ENCODE measurements around the gene SELENOM. TPM values are rescaled to one million over a fixed set of nuclear protein-coding genes. Genes with fewer than 3 reads are reported as not detected.
"Not testable (repeated sequence)": the region's sequence is repeated elsewhere in the genome, so short reads cannot be mapped to it uniquely, and the experiment has no call there.

Gene SELENOM
- total RNA-seq, 2 donors from 2014 or later, result 4.5 to 20.4 TPM

- Mint-ChIP-seq H3K4me1 (peaks cover 6% of the 10 kb centered on the region), H3K4me3 (peak overlapping the region; percentile 93), H3K36me3 (ENCODE audit: low read depth) (no peaks in the 10 kb centered on the region), H3K27ac (peak overlapping the region; percentile 93), H3K27me3 (no peaks in the 10 kb centered on the region), H3K9me3 (no peaks in the 10 kb centered on the region)
- no peak for ATAC-seq (replicated peaks)
Observed at GRCh38 chr22:31106001-31106571, 1.3 kb downstream of the SELENOM start.

GRCh38 chr22:31105282-31105929 is 2.0 kb downstream of the SELENOM start:
- H3K27ac Mint-ChIP-seq, result no peak overlapping the region
- no peak overlapping the region for H3K4me3 Mint-ChIP-seq
- no peak for ATAC-seq (replicated peaks)
- H3K4me1 Mint-ChIP-seq, result peaks cover 6% of the 10 kb centered on the region
- H3K36me3 Mint-ChIP-seq (ENCODE audit: low read depth), result no peaks in the 10 kb centered on the region
- H3K27me3 Mint-ChIP-seq, result no peaks in the 10 kb centered on the region
- H3K9me3 Mint-ChIP-seq, result no peaks in the 10 kb centered on the region

- Mint-ChIP-seq H3K27me3 (no peaks in the 10 kb centered on the region), H3K4me1 (peaks cover 6% of the 10 kb centered on the region), H3K9me3 (no peaks in the 10 kb centered on the region), H3K27ac (no peak overlapping the region), H3K36me3 (ENCODE audit: low read depth) (no peaks in the 10 kb centered on the region), H3K4me3 (no peak overlapping the region)
- ATAC-seq (replicated peaks), result no peak
Observed at GRCh38 chr22:31104869-31105268, 2.5 kb downstream of the SELENOM start.

GRCh38 chr22:31103899-31104694 is 3.3 kb downstream of the SELENOM start:
- ATAC-seq (replicated peaks), result no peak
- H3K36me3 Mint-ChIP-seq (ENCODE audit: low read depth), result no peaks in the 10 kb centered on the region
- H3K4me3 Mint-ChIP-seq, result no peak overlapping the region
- peaks cover 6% of the 10 kb centered on the region for H3K4me1 Mint-ChIP-seq
- no peak overlapping the region for H3K27ac Mint-ChIP-seq
- H3K27me3 Mint-ChIP-seq, result no peaks in the 10 kb centered on the region
- no peaks in the 10 kb centered on the region for H3K9me3 Mint-ChIP-seq

GRCh38 chr22:31103111-31103510 is 4.3 kb downstream of the SELENOM start:
- H3K9me3 Mint-ChIP-seq, result no peaks in the 10 kb centered on the region
- H3K36me3 Mint-ChIP-seq (ENCODE audit: low read depth), result no peaks in the 10 kb centered on the region
- ATAC-seq (replicated peaks), result no peak
- H3K4me1 Mint-ChIP-seq, result peaks cover 6% of the 10 kb centered on the region
- H3K4me3 Mint-ChIP-seq, result no peak overlapping the region
- H3K27me3 Mint-ChIP-seq, result no peaks in the 10 kb centered on the region
- no peak overlapping the region for H3K27ac Mint-ChIP-seq

GRCh38 chr22:31102441-31103081 is 4.8 kb downstream of the SELENOM start:
- Mint-ChIP-seq H3K27me3 (no peaks in the 10 kb centered on the region), H3K27ac (no peak overlapping the region)

GRCh38 chr22:31100762-31101525 is 6.4 kb downstream of the SELENOM start:
- ATAC-seq (replicated peaks), result no peak
- Mint-ChIP-seq H3K9me3 (no peaks in the 10 kb centered on the region), H3K4me1 (no peaks in the 10 kb centered on the region), H3K27ac (peak overlapping the region; percentile 35), H3K4me3 (no peak overlapping the region), H3K36me3 (ENCODE audit: low read depth) (no peaks in the 10 kb centered on the region), H3K27me3 (no peaks in the 10 kb centered on the region)

More at GRCh38 chr22:31102441-31103081, 4.8 kb downstream of the SELENOM start:
- Mint-ChIP-seq H3K4me3 (no peak overlapping the region), H3K4me1 (peaks cover 1% of the 10 kb centered on the region), H3K9me3 (no peaks in the 10 kb centered on the region), H3K36me3 (ENCODE audit: low read depth) (no peaks in the 10 kb centered on the region)
- no peak for ATAC-seq (replicated peaks)

- H3K4me1 Mint-ChIP-seq, result no peaks in the 10 kb centered on the region
- no peaks in the 10 kb centered on the region for H3K27me3 Mint-ChIP-seq
- no peak for ATAC-seq (replicated peaks)
- no peaks in the 10 kb centered on the region for H3K36me3 Mint-ChIP-seq (ENCODE audit: low read depth)
- H3K27ac Mint-ChIP-seq, result no peak overlapping the region
- H3K9me3 Mint-ChIP-seq, result no peaks in the 10 kb centered on the region
- no peak overlapping the region for H3K4me3 Mint-ChIP-seq
Observed at GRCh38 chr22:31099841-31100761, 7.3 kb downstream of the SELENOM start.

- H3K4me1 Mint-ChIP-seq, result no peaks in the 10 kb centered on the region
- ATAC-seq (replicated peaks), result no peak
- no peaks in the 10 kb centered on the region for H3K36me3 Mint-ChIP-seq (ENCODE audit: low read depth)
- H3K4me3 Mint-ChIP-seq, result no peak overlapping the region
- H3K9me3 Mint-ChIP-seq, result no peaks in the 10 kb centered on the region
- H3K27ac Mint-ChIP-seq, result no peak overlapping the region
- no peaks in the 10 kb centered on the region for H3K27me3 Mint-ChIP-seq
Observed at GRCh38 chr22:31099386-31099785, 8.0 kb downstream of the SELENOM start.

GRCh38 chr22:31098632-31099110 is 8.7 kb downstream of the SELENOM start:
- H3K4me1 Mint-ChIP-seq, result no peaks in the 10 kb centered on the region
- no peaks in the 10 kb centered on the region for H3K36me3 Mint-ChIP-seq (ENCODE audit: low read depth)
- no peaks in the 10 kb centered on the region for H3K9me3 Mint-ChIP-seq
- no peak overlapping the region for H3K4me3 Mint-ChIP-seq
- no peaks in the 10 kb centered on the region for H3K27me3 Mint-ChIP-seq
- ATAC-seq (replicated peaks), result no peak
- H3K27ac Mint-ChIP-seq, result no peak overlapping the region

GRCh38 chr22:31097941-31098631 is 9.3 kb downstream of the SELENOM start:
- H3K27me3 Mint-ChIP-seq, result no peaks in the 10 kb centered on the region
- no peak for ATAC-seq (replicated peaks)
- no peak overlapping the region for H3K27ac Mint-ChIP-seq
- H3K9me3 Mint-ChIP-seq, result no peaks in the 10 kb centered on the region
- no peaks in the 10 kb centered on the region for H3K36me3 Mint-ChIP-seq (ENCODE audit: low read depth)
- H3K4me1 Mint-ChIP-seq, result no peaks in the 10 kb centered on the region
- H3K4me3 Mint-ChIP-seq, result no peak overlapping the region

- ATAC-seq (replicated peaks); H3K9me3 Mint-ChIP-seq; H3K36me3 Mint-ChIP-seq (ENCODE audit: low read depth); H3K27me3 Mint-ChIP-seq; H3K27ac Mint-ChIP-seq; H3K4me1 Mint-ChIP-seq; H3K4me3 Mint-ChIP-seq: not testable (repeated sequence)
Observed at GRCh38 chr22:31097539-31097938, 9.8 kb downstream of the SELENOM start.
